GM19025 (cell line): Measurements from ENCODE around the gene ACTN2.

Source experiments
- ATAC-seq: cut with Tn5 transposase; IDR thresholded peaks from one replicate; pipeline ENCODE4 v1.9.1; 2021; ENCODE audit warnings: mild to moderate bottlenecking, low read depth, moderate library complexity; ENCODE audit not compliant: unreplicated experiment

Gene ACTN2

DNA sequence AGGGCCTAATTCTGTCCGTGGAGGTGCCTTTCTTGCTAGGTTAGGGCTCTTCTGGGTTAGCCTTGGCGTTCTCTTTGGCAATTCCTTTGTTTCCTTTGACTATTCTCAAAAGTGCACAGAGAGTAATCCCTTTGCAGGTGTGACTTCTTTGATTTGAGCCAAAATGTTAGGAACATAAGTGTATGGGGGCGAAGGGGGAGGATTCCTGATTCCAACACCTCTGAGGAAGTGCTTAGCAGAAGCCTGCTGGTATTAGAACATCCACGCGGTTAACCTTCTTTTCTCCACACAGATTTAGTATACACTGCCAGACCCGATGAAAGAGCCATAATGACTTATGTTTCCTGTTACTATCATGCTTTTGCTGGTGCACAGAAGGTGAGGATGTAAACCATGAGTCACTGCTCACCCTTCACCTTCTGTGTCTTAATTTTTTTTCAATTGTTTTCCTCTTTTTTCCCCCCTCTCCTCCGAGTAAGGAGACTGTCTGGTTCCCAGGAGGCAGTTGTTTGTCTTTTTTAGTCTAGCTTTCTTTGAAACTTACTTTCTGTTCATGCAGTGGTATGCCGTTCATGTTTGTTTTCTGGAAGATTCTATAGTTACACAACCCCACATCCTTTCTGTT, 48.0 kb downstream of the ACTN2 start:
- ATAC-seq = no peak

DNA sequence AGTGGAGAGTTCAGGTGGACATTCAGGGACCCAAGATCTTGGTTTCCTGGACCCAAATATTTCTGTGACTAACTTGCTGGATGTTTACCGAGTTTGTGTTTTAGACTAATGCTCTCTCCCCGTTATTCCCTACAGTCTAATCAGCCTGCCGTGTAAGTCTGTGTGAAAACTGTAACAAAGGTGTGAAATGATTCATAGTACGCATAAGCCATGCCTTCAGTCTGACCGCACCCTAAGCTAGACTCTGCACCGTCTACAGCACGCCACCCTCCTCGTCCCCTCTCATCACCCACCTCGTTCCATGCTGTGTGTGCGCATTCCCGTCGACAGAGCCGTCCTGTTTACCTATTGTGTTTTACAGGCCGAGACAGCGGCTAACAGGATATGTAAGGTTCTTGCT, 50.5 kb downstream of the ACTN2 start:
- no peak for ATAC-seq

- ATAC-seq = no peak
Observed at GRCh38 chr1:236741753-236742152, 55.5 kb downstream of the ACTN2 start.

- no peak for ATAC-seq
Observed at GRCh38 chr1:236742421-236743160, 56.3 kb downstream of the ACTN2 start.

- ATAC-seq = no peak
Observed at GRCh38 chr1:236744533-236744932, 58.2 kb downstream of the ACTN2 start.

GRCh38 chr1:236746785-236747184, 60.5 kb downstream of the ACTN2 start:
- no peak for ATAC-seq

GRCh38 chr1:236747311-236747985, 61.1 kb downstream of the ACTN2 start:
- ATAC-seq = no peak

- no peak for ATAC-seq
Observed at GRCh38 chr1:236748268-236748870, 62.1 kb downstream of the ACTN2 start.

DNA sequence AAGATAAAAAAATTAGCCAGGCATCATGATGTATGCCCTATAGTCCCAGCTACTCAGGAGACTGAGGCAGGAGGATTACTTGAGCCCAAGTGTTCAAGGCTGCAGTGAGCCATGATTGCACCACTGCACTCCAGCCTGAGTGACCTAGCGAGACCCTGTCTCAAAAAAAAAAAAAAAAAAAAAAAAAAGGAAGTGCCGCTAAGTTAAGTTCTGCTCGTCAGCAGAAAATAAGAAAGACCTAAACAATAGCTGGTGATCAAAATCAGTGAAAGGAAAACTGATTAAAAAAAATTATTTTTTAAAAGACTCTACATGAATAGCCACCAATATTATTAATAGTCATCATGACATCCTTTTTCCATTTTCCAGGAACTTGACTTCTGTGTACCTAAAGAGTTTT, 64.6 kb downstream of the ACTN2 start:
- no peak for ATAC-seq

DNA sequence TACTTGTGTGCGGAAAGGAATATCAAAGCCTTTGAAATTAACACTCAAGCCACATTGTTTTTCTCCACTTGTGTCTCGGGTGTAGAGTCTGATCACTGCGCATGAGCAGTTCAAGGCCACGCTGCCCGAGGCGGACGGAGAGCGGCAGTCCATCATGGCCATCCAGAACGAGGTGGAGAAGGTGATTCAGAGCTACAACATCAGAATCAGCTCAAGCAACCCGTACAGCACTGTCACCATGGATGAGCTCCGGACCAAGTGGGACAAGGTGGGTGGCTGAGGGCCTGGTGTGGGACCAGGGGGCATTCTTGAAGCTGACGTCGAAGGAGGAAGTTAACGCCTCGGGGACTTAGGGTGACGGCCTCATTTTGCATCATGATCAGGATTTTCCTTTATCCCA, 65.1 kb downstream of the ACTN2 start:
- ATAC-seq = no peak

- ATAC-seq = no peak
Observed at GRCh38 chr1:236751935-236752334, 65.6 kb downstream of the ACTN2 start.

DNA sequence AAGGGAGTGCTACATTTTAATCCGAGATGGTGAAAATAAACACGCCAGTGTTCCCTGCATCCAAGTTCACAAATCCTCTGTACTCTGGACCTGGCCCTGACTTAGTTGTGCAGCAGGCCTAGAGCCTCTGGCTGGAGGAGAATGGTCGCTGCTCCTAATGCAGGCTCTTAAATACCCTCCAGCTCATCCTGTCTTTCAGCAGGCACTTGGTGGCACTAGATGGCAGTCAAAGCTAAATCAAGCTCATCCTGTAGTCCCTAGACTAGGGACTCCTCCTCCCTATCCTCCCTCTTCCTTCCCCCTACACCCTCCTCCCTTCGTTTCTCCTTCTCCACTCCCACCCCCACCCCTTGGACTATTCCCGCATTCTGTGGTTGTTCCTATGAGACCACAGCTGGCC, 67.2 kb downstream of the ACTN2 start:
- no peak for ATAC-seq

- ATAC-seq = no peak
Observed at GRCh38 chr1:236753964-236754363, 67.7 kb downstream of the ACTN2 start.

DNA sequence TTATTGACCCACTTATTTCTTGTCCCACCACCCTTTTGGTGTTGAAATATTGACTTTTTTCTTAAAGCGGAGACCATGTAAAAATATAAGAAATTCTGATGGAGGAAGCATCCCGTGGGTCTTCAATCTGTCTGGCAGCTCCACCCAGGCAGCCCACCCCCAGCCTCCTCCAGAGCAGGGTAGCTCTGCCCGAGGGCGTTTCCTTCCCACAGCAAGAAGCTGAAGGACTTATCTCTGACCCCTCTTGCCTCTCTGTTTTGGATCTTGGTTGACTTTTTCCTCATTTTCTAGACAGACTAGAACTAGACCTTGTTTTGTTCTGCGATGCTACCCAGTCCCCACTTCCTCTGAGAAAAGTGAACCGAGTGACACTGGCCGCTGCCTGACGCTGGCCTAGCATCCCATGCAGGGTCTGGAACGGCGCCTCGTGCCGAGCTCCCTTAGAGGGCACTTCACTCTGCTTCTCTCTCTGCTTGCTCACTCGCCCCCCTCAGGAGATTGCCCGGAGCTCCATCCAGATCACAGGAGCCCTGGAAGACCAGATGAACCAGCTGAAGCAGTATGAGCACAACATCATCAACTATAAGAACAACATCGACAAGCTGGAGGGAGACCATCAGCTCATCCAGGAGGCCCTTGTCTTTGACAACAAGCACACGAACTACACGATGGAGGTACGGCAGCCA, 68.4 kb downstream of the ACTN2 start:
- ATAC-seq = no peak

- ATAC-seq = no peak
Observed at GRCh38 chr1:236757640-236758039, 71.3 kb downstream of the ACTN2 start.

GRCh38 chr1:236759252-236759859, 73.1 kb downstream of the ACTN2 start:
- no peak for ATAC-seq

DNA sequence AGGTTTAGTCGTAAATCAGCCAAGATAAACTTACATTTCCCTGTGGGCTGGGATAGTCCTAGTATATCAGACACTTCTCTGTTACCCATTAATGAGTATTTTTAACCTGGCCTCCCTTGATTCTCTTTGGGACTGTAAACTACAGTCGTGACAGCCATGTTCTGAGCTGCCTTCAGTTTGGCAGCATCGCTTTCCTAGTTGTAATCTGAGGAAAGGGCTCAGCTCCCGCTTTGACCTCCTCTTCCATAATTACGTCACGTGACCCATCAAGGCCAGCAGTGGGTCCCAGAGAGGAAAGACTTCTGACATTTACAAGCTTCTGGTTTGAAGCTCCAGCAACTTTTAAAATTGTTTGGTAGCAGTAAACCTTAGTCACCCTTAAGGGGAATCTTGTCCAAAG, 74.2 kb downstream of the ACTN2 start:
- ATAC-seq = no peak

DNA sequence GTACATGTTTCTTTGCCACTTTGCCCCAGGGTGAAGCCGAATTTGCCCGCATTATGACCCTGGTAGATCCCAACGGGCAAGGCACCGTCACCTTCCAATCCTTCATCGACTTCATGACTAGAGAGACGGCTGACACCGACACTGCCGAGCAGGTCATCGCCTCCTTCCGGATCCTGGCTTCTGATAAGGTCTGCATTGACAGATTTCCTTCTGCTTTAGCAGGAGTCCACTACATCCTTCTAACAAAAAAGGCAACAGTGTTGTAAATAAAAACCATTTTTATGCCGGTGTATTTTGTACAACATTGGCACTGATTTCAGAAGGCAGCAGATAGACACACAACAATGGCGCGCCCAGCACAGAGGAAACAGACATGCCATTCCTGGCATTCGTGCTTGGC, 74.7 kb downstream of the ACTN2 start:
- no peak for ATAC-seq

GRCh38 chr1:236761397-236762132, 75.3 kb downstream of the ACTN2 start:
- ATAC-seq = no peak

GRCh38 chr1:236762410-236762809, 76.1 kb downstream of the ACTN2 start:
- ATAC-seq = no peak
